Stimulated activated CD8-positive, alpha-beta memory T cell treated with anti-CD3 and anti-CD28 coated beads, Interleukin-2, amount 100 ng/mL, for 1 hour (primary cell): ENCODE measurements around the gene SHROOM1.
"Not testable (repeated sequence)": the region's sequence is repeated elsewhere in the genome, so short reads cannot be mapped to it uniquely, and the experiment has no call there.

ENCODE experiments used
- DNase-seq, 2 donors: peaks; one replicate each; pipeline ENCODE4 v3.0.0-alpha.2; 2020; ENCODE audit warnings: low read depth in 2 of 2

SHROOM1 gene

GRCh38 chr5:132807163-132807838, 23.1 kb downstream of the SHROOM1 start:
- DNase-seq: no peak

GRCh38 chr5:132806804-132807162, 23.7 kb downstream of the SHROOM1 start:
- not testable (repeated sequence) for DNase-seq

GRCh38 chr5:132805872-132806271, 24.6 kb downstream of the SHROOM1 start:
- not testable (repeated sequence) for DNase-seq

- not testable (repeated sequence) for DNase-seq
Measured at GRCh38 chr5:132804219-132804618, 26.2 kb downstream of the SHROOM1 start.

DNA sequence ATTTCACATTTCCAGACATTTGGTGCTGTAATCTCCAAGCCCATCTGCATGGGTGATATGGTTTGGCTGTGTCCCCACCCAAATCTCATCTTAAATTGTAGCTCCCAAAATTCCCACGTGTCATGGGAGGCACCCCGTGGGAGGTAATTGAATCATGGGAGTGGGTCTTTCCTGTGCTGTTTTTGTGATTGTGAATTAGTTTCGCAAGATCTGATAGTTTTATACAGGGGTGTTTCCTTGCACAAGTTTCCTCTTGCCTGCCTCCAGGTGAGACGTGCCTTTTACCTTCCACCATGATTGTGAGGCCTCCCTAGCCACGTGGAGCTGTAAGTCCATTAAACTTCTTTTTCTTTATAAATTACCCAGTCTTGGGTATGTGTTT, 27.8 kb downstream of the SHROOM1 start:
- not testable (repeated sequence) for DNase-seq

GRCh38 chr5:132802044-132802684, 28.3 kb downstream of the SHROOM1 start:
- DNase-seq: no peak

DNA sequence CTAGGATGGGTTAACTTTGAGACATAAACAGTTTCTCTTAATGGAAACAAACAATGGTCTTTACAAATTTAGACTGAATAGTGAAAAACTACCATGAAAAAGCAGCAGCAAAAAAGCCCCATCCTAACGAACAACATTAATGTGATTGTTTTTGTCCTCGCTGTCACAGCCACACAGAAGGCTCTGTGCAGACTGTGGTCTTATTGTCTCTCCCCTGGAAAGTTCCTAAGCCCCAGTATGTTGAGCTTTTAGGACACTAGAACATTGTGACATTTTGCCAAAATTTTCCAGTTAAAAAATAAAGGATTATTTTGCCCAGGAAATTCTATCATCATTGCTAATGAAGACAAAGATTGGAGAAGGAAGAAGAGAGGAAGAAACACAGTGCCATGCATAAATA, 29.9 kb downstream of the SHROOM1 start:
- DNase-seq: no peak

- no peak for DNase-seq
Measured at GRCh38 chr5:132799392-132799791, 31.1 kb downstream of the SHROOM1 start.

- no peak for DNase-seq
Measured at GRCh38 chr5:132797651-132798050, 32.8 kb downstream of the SHROOM1 start.

- no peak for DNase-seq
Measured at GRCh38 chr5:132791026-132791425, 39.4 kb downstream of the SHROOM1 start.

DNA sequence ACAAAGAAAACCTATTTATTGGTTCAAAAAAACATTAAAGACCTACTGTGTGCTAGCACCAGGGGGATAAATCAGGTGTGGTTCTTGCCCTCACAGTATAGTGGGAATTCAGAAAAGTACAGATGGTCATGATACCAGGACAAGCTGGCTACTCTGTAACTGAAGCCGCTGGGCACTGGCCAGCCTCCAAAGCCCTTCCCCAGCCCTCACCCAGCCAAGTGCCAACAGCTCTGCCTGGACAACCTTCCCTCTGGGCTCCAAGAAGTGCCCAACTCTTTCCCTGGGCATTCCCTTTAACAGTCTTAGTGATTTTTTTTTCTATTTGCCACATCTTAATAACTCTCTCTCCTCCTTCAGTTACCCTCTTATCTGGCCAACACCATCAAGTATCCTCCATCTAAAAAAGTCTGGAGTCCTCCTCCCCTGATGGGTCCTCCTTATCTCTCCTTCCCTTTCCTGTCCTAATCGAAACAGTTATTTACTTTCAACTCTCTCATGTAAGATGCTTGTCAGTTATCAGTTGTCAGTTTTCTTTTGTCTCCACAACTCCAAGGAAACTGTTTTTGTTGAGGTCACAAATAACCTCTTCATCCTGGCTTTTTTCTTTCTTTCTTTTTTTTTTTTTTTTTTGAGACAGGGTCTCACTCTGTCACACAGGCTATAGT, 40.1 kb downstream of the SHROOM1 start:
- no peak for DNase-seq

DNA sequence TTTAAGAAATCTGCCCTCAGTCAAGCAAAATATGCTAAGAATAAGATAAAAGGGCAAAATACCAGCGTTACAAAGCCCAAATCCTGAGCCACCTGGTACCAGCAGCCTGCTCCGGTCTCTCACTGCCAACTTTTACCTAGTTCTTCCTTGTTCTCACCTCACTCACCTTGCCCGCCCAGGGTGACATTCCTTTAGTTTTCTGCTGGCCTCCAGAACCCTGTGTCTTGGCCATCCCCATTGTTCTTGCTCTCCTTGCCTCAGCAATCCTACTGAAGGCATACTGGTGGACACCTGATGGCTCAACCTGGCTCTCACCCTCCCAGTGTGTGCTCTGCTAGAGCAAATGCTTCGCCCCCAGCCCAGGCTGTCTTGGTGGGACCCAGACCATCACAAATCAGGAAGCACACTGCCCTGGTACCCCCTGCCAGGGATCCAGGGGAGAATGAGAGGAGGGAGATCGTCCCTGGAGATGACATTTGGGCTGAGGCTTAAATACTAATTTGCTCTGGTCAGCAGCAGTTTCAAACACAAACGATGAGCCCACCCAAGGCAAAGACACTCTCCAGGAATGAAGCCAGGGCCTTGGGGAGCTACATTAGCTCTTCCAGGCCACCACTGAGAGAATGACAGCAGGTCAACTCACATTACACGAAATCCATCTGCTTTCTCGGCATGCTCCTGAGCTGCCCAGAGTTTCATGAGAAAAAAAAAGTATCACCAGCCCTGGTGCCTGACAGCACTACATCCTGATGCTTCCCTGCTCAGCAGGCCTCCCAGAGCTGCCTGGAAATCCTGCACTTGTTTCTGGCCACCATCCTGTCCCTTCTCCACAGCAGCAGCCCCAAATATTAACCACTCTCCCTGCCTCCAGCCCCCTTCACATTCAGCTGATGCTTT, 41.2 kb downstream of the SHROOM1 start:
- no peak for DNase-seq

GRCh38 chr5:132788508-132788907, 41.9 kb downstream of the SHROOM1 start:
- no peak for DNase-seq

DNA sequence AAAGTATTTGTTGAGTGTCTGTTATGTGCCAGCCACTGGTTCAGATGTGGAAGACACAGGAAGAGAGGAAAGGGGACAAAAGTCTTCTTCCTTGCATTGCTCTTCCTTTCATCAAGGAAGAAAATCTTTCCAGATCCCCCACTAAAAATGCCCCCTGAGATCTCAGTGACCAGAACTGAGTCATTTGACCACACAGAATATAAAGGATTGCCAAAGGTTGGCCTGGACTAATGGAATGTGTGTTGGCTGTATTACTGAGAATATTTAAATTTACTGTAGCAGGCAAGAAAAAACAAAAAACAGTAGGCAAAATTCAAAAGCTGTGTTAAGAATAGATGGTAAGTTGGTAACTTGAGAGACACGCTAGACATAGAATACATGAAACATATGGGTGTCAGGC, 43.4 kb downstream of the SHROOM1 start:
- no peak for DNase-seq

DNA sequence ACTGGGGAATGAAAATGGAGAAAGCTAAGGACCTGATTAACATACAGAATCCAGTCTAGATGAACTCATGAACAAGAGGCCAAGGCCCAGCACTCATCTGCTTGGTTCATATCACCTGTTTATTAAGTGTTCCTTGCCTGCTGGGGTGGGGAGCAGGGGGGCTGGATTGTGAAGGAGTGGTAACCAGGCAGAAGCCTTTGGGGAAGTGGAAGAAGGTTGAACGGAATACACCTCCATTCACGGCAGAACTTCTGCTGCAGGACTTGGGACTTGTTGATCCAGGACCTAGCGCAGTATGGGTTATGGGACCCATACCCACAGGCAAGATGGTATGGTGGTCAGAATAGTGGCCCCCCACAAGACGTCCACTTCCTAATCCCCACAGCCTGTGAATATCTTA, 44.6 kb downstream of the SHROOM1 start:
- DNase-seq: no peak

DNA sequence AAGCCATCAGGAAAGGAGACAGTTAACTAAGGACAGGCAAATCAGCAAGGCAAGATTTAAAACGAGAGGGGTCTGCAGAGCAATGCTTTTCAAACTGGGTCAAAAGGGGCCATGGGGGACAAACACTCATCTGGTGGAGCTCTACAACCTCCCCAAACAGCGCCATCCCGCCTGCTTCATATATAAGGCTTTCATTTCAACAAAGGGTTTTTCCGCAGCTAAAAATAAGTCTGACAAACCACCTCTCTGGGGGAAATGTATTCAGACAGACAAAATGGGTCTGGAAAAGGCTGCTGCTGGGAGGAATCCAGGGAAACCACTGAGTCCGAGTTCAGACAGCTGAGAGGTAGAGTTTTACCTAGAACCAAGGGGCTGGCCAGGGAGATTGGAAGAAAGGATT, 45.1 kb downstream of the SHROOM1 start:
- no peak for DNase-seq

- no peak for DNase-seq
Measured at GRCh38 chr5:132782101-132782500, 48.3 kb downstream of the SHROOM1 start.

- no peak for DNase-seq
Measured at GRCh38 chr5:132781029-132781428, 49.4 kb downstream of the SHROOM1 start.

GRCh38 chr5:132780577-132780976, 49.9 kb downstream of the SHROOM1 start:
- DNase-seq: no peak

DNA sequence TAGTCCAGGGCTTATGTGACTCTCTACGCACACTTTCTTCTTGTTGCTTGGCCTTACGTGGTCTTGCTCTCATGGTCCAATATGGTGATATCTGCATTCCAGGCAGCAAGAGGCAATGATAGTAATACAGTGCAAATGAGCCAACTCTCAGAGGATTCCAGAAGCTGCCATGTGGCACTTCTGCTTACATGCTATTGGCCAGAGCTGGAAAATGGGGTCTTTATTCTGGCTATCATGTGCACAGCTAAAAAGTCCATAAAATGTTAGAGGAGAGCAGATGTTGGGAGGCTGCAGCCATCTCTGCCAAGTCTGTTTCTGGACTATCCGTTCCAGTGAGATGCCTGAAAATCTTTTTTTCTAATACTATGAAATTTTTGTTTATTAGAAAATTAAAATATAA, 50.5 kb downstream of the SHROOM1 start:
- no peak for DNase-seq

DNA sequence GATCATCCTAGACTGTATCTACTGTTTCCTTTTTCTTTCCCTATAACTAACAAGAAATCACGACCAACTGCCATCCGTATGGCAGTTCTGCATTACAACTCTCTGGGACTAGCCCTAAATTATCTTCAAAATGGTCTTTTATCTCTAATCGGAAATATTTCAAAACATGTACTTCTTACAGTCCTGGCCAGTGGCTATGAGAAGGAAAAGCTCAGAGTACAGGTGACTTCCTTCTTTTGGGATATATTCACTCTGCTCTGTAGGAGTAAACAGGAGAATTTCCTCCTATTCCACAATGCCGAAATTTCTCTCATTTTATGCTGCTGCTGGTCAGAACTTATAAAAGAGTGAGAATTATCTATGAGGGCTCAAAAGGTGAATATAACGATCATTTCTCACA, 51.6 kb downstream of the SHROOM1 start:
- DNase-seq: no peak

GRCh38 chr5:132778129-132778528, 52.3 kb downstream of the SHROOM1 start:
- no peak for DNase-seq
